ENCODE results near the gene PACSIN3. TPM values are rescaled to one million over a fixed set of nuclear protein-coding genes. Genes with fewer than 3 reads are reported as not detected.

The PACSIN3 gene
- total and polyA plus RNA-seq, 2 of the 13 experiments (the other 11 are each of a cell fraction or from before 2014, with no cell fraction given) = 47.9 to 93.3 TPM

GRCh38 chr11:47185305-47186075 is 744 bp downstream of the PACSIN3 start (continued):
- no peak for TF ChIP-seq ZNF414 (CRISPR knock-in tag; IDR thresholded peaks at IDR 0.05)
- TF ChIP-seq ZBTB3 (CRISPR knock-in tag; IDR thresholded peaks at IDR 0.05; ENCODE audit: borderline replicate concordance, low read depth) = no peak
- peak; percentile 59 for TF ChIP-seq ZBTB26 (CRISPR knock-in tag; IDR thresholded peaks at IDR 0.05; ENCODE audit: borderline replicate concordance)
- no peak for TF ChIP-seq SRF (IDR thresholded peaks at IDR 0.05; ENCODE audit: low read depth, low read length)
- no peak for TF ChIP-seq TOPORS (CRISPR knock-in tag; IDR thresholded peaks at IDR 0.05)
- no peak for TF ChIP-seq ATM (IDR thresholded peaks at IDR 0.05; ENCODE audit: borderline replicate concordance)
- TF ChIP-seq SAFB2 (CRISPR knock-in tag; IDR thresholded peaks at IDR 0.05; ENCODE audit: borderline replicate concordance, low read depth) = no peak
- no peak for TF ChIP-seq GPBP1L1 (CRISPR knock-in tag; IDR thresholded peaks at IDR 0.05)
- no peak for TF ChIP-seq RNF2 (conservative IDR thresholded peaks at IDR 0.05; ENCODE audit: low read depth)
- TF ChIP-seq HNRNPK (IDR thresholded peaks at IDR 0.05; ENCODE audit: low read depth, low read length, poor library complexity, severe bottlenecking) = peak; percentile 15
- no peak for TF ChIP-seq KDM5A (IDR thresholded peaks at IDR 0.05; ENCODE audit: borderline replicate concordance, low read length)
- TF ChIP-seq NCOA5 (CRISPR knock-in tag; IDR thresholded peaks at IDR 0.05) = no peak
- TF ChIP-seq NFYB (CRISPR knock-in tag; IDR thresholded peaks at IDR 0.05) = no peak
- TF ChIP-seq ZNF782 (CRISPR knock-in tag; IDR thresholded peaks at IDR 0.05; ENCODE audit: borderline replicate concordance) = no peak; the same call in 1 of the 2 replicates
- TF ChIP-seq ZNF296 (CRISPR knock-in tag; conservative IDR thresholded peaks at IDR 0.05) = no peak
- 0 out of 4 replicates have a peak, but pooled peaks of 1 of the 2 experiments have one; percentile 23 for TF ChIP-seq ATF4 (CRISPR knock-in tag; IDR thresholded peaks at IDR 0.05)
- TF ChIP-seq JUND (CRISPR knock-in tag; IDR thresholded peaks at IDR 0.05) = no peak
- no peak for TF ChIP-seq ZNF562 (CRISPR knock-in tag; IDR thresholded peaks at IDR 0.05; ENCODE audit: borderline replicate concordance)
- TF ChIP-seq YEATS2 (CRISPR knock-in tag; IDR thresholded peaks at IDR 0.05; ENCODE audit: borderline replicate concordance) = no peak
- no peak for TF ChIP-seq BCLAF1 (IDR thresholded peaks at IDR 0.05)
- no peak for TF ChIP-seq NKX3-1 (CRISPR knock-in tag; IDR thresholded peaks at IDR 0.05)
- TF ChIP-seq MEF2D (CRISPR knock-in tag; IDR thresholded peaks at IDR 0.05) = peak; percentile 76; the same call in 1 of the 2 replicates
- no peak for TF ChIP-seq JARID2 (CRISPR knock-in tag; IDR thresholded peaks at IDR 0.05; ENCODE audit: insufficient replicate concordance)
